Tibial nerve (tissue), 4 donors: ENCODE measurements around the gene ILRUN.

Experiments used
- EP300 ChIP-seq, 2 donors: sonication (generic); formaldehyde crosslinking; IDR thresholded peaks; one replicate each; pipeline ENCODE4 v1.6.1; 2017; ENCODE audit warnings: antibody characterized with exemption in 2 of 2, mild to moderate bottlenecking in 1 of 2
- POLR2A ChIP-seq, 2 donors: fragments of 450-650 bp; IDR thresholded peaks; one replicate each; pipeline ENCODE4 v1.6.1; 2017; ENCODE audit warnings: antibody characterized with exemption in 2 of 2, mild to moderate bottlenecking in 2 of 2, moderate library complexity in 2 of 2
- TF ChIP-seq, protein P1 (sequence below), 5 experiments: fragments of 200-600 bp in 3 of 5; fragments of 450-650 bp in 2 of 5; sonication (generic) in 3 of 5; IDR thresholded peaks; one replicate each; pipeline ENCODE4 v1.5.1; 2016 to 2019; ENCODE audit warnings: antibody characterized with exemption in 5 of 5, mild to moderate bottlenecking in 3 of 5, moderate library complexity in 2 of 5

DNA sequence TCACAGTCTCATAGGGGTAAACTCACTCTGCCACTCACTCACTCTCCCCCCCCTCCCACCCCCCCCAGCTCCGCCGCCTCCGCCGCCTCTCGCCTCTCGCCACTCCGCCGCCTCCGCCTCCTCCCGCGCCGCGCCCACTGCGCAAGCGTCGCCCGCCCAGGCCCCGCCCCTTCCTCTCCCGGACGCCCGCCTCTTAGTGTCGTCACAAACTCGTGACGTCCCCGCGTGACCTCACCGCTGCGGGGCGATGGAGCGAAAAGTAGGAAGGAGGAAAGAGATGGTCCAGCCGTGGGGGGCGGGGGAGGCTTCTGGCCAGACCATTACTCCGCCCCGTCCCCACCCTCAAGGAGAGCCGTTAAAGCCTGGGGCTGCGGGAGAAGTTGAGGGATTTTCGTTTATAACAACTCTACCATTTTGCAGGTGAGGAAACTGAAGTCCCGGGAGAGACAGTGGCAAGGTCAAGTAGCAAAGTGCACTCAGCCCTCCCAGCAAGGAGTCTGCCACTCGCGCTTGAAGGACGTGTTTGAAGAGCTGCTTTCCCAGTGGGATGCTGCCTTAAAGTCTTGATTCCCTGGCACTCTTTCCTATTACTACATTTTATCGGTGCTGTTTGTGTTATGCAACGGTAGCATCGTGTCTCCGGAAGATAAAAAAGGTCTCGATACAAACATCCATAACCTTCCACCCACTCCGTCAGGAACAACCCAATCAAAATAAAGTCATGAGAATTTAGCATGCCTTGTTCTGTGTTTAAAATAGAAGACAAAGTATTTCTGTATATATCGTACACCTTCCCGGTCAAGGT is at the start of gene ILRUN:
- TF ChIP-seq, protein P1, sequence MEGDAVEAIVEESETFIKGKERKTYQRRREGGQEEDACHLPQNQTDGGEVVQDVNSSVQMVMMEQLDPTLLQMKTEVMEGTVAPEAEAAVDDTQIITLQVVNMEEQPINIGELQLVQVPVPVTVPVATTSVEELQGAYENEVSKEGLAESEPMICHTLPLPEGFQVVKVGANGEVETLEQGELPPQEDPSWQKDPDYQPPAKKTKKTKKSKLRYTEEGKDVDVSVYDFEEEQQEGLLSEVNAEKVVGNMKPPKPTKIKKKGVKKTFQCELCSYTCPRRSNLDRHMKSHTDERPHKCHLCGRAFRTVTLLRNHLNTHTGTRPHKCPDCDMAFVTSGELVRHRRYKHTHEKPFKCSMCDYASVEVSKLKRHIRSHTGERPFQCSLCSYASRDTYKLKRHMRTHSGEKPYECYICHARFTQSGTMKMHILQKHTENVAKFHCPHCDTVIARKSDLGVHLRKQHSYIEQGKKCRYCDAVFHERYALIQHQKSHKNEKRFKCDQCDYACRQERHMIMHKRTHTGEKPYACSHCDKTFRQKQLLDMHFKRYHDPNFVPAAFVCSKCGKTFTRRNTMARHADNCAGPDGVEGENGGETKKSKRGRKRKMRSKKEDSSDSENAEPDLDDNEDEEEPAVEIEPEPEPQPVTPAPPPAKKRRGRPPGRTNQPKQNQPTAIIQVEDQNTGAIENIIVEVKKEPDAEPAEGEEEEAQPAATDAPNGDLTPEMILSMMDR (IDR thresholded peaks at IDR 0.05), result peak in 1 of 5 experiments; percentile 11
- TF ChIP-seq POLR2A (IDR thresholded peaks at IDR 0.05) (peak; percentile 59 to 90), EP300 (IDR thresholded peaks at IDR 0.05) (peak; percentile 79 to 98)
